Measurements from ENCODE around the gene QTRT2.

- TF ChIP-seq, protein P1, sequence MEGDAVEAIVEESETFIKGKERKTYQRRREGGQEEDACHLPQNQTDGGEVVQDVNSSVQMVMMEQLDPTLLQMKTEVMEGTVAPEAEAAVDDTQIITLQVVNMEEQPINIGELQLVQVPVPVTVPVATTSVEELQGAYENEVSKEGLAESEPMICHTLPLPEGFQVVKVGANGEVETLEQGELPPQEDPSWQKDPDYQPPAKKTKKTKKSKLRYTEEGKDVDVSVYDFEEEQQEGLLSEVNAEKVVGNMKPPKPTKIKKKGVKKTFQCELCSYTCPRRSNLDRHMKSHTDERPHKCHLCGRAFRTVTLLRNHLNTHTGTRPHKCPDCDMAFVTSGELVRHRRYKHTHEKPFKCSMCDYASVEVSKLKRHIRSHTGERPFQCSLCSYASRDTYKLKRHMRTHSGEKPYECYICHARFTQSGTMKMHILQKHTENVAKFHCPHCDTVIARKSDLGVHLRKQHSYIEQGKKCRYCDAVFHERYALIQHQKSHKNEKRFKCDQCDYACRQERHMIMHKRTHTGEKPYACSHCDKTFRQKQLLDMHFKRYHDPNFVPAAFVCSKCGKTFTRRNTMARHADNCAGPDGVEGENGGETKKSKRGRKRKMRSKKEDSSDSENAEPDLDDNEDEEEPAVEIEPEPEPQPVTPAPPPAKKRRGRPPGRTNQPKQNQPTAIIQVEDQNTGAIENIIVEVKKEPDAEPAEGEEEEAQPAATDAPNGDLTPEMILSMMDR (conservative IDR thresholded peaks at IDR 0.05; ENCODE audit: low read depth, low read length) = no peak
- no peak for TF ChIP-seq EZH2phosphoT487 (IDR thresholded peaks at IDR 0.05; ENCODE audit: borderline replicate concordance, low read length)
Measured at GRCh38 chr3:114079761-114080160, 23.2 kb downstream of the QTRT2 start.
